BLaER1 (cell line): Measurements from ENCODE around the gene DBN1.

Experiments used
- H3K27ac ChIP-seq: shearing (Covaris generic); formaldehyde crosslinking; 2 replicates; pipeline ENCODE4 v1.8.1; 2022
- H3K27me3 ChIP-seq: shearing (Covaris generic); formaldehyde crosslinking; 2 replicates; pipeline ENCODE4 v1.8.1; 2022
- H3K36me3 ChIP-seq: shearing (Covaris generic); formaldehyde crosslinking; 2 replicates; pipeline ENCODE4 v1.8.1; 2022
- H3K4me1 ChIP-seq: shearing (Covaris generic); formaldehyde crosslinking; 2 replicates; pipeline ENCODE4 v1.8.1; 2022
- H3K4me2 ChIP-seq: shearing (Covaris generic); formaldehyde crosslinking; 2 replicates; pipeline ENCODE4 v1.8.1; 2022
- H3K4me3 ChIP-seq: shearing (Covaris generic); formaldehyde crosslinking; 2 replicates; pipeline ENCODE4 v1.8.1; 2022
- H3K9ac ChIP-seq: shearing (Covaris generic); formaldehyde crosslinking; 2 replicates; pipeline ENCODE4 v1.8.1; 2022
- H3K9me3 ChIP-seq: shearing (Covaris generic); formaldehyde crosslinking; 2 replicates; pipeline ENCODE4 v1.8.1; 2022
- H4K20me1 ChIP-seq: shearing (Covaris generic); formaldehyde crosslinking; 2 replicates; pipeline ENCODE4 v1.8.1; 2022
- Cebpa-rat ChIP-seq: shearing (Covaris generic); IDR thresholded peaks from 2 replicates; pipeline ENCODE4 v1.8.1; 2022

Gene DBN1

DNA sequence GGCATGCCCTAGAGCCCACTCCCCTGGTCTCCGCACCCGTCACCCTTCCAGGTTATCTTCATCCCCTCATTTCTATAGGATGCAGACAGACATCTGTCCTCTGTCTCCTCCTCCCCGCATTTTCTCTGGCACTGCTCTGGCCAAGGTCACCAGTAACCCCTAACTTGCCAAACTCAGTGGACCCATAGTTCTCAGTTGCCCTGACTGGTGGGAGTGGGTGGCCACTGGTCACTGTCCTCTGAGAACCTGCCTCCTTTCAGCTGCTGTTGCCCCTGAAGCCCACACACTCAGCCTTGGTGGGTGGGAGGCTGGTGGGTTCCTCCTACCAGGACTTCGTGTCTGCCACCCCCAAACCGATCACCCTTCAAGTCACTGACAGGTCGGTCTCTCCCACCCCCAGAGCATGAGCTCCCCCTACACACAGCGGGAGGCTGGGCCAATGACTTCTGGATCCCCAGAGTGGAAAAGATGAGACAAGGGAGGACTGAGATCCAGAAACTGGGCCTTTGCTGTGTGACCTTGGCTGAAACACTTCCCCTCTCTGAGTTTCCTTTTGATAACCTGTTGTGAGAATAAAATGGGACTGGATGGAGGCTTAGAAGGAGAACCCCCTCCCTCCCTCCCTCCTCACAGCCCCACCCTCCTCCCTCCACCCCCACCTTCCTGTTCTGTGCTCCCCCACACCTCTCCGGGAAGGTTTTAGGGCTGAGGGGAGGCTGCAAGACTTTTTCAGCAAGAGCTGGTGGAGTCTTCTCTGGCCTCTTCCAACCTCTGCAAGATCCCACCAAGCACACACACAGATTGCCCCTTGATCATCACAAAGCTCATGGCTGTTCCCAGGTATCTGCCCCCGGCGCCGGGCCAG, 2.4 kb upstream of the DBN1 start:
- H3K27ac ChIP-seq, result no peak overlapping the region

DNA sequence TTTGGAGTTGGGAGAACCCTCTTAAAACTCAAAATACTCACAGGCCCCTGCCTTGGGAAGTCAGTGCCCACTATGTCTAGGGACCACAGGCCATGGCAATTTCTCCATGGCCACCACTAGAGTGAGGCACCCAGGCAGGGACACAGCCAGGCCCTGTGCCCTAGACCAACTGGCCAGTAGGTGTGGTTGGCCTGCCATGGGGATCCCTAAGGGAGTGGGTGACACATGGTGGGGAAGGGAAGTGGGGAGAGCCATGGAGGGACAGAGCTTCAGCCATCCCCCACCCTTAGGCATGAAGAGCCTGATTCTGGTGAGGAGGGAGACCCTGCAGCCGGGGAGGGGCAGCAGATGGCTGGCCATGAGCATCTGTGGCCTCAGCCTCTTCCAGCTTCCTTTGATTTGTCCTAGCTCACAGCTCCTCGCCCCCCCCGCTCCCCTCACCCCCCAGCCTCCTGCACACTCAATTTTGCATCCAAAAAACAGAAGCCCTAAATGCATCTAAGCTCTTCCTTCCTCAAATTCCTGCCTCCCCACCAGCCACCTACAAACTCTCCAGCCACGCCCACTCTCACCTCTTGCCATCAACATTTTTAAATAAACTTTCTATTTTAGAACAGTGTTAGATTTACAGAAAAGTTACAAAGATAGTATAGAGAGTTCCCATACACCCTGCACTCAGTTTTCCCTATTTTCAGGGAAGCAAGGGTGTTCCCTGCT, 1.6 kb upstream of the DBN1 start:
- H3K9ac ChIP-seq, result no peak overlapping the region
- H3K36me3 ChIP-seq, result peaks cover 24% of the 10 kb centered on the region
- 0 out of 2 replicates have a peak overlapping the region, but pooled peaks have one; percentile 49 for H3K27ac ChIP-seq
- no peak overlapping the region for H3K4me3 ChIP-seq
- H3K27me3 ChIP-seq, result no peaks in the 10 kb centered on the region
- peaks cover 79% of the 10 kb centered on the region for H3K4me1 ChIP-seq
- no peak for TF ChIP-seq Cebpa-rat
- H3K4me2 ChIP-seq, result peak overlapping the region; percentile 90
- H3K9me3 ChIP-seq, result no peaks in the 10 kb centered on the region
- peaks cover 34% of the 10 kb centered on the region for H4K20me1 ChIP-seq

More for the DNA sequence above, 2.4 kb upstream of the DBN1 start:
- no peaks in the 10 kb centered on the region for H3K27me3 ChIP-seq
- H3K4me1 ChIP-seq, result peaks cover 78% of the 10 kb centered on the region
- peaks cover 16% of the 10 kb centered on the region for H3K36me3 ChIP-seq
- H4K20me1 ChIP-seq, result peaks cover 29% of the 10 kb centered on the region
- no peak for TF ChIP-seq Cebpa-rat
- H3K4me2 ChIP-seq, result peak overlapping the region; percentile 90
- no peaks in the 10 kb centered on the region for H3K9me3 ChIP-seq
- no peak overlapping the region for H3K9ac ChIP-seq
- H3K4me3 ChIP-seq, result no peak overlapping the region

DNA sequence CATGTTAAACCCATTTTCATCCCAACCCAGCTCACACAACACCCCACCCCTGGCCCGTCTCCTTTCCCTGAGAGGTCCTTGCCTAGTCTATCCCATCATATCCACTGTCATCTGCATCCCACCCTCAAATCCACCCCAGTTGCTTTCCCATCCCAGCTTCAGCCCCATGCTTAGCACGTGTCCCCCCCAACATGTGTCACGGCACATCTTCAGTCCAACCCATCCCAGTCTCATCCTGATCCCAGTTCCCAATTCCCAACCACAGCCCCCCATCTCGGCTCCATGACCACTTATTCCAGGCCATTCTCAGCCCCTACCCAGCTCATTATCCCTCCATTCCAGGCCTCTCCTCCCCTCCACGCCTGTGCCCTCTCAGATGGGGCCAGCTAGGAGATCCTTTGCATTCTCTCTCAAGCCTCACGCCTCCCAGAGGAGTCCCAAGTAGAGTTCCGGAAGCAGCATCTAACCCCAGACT, 605 bp upstream of the DBN1 start:
- Histone ChIP-seq H3K4me1 (peaks cover 79% of the 10 kb centered on the region), H3K9me3 (no peaks in the 10 kb centered on the region), H3K4me2 (peak overlapping the region; percentile 90), H3K36me3 (peaks cover 33% of the 10 kb centered on the region), H3K4me3 (peak overlapping the region; percentile 44), H3K27ac (peak overlapping the region; percentile 49), H3K9ac (0 out of 2 replicates have a peak overlapping the region, but pooled peaks have one; percentile 35), H4K20me1 (peaks cover 36% of the 10 kb centered on the region), H3K27me3 (no peaks in the 10 kb centered on the region)
- no peak for TF ChIP-seq Cebpa-rat

DNA sequence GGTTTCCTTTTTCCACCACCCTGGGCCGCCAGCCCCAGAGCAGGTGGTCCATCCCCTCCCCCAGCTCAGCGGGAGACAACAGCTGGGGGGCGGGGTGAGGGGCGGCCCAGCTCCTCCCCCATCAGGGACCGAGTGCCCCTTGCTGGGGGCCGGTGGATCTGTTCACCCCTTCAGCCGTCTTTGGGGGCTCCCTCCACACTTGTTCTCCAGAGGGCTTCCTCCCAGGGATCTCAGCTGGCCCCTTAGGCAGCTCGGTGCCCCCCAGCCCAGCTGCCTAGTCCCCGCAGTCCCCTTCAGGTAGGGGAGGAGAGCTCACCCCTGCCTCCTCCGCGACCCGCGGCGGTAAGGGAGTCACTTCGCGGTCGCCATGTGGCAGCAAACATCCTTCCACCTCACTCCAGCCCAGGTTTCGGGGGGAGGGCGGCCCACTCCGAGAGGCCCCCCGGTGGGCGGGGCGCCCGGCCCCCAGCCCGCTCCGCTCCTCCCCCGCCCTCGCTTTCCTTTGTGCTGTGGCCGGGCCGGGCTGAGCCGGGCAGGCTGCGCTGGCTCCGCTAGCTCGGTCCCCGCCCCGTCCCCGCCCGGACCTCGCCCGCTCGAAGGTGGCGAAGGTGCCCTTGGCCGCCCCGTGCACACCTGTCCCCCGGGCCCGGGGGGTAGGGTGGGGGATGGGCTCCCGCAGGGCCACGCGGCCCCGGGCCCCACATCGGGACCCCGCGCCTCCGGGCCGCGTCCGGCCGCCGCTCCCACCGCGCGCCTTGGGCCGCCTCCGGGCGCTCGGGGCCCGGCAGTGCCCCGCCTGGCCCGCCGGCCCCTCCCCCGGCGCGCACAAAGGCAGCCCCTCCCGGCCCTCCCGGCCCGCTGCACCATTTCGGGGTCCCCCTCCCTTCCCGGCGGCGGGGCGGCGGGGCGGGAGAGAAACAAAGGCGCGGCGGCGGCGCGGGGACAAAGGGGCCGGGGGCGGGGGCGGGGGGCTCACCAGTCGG, 683 bp downstream of the DBN1 start:
- Histone ChIP-seq H3K4me2 (peak overlapping the region; percentile 99), H3K27ac (peak overlapping the region; percentile 99), H3K9me3 (no peaks in the 10 kb centered on the region), H3K27me3 (no peaks in the 10 kb centered on the region), H3K4me3 (peak overlapping the region; percentile 95), H4K20me1 (peaks cover 49% of the 10 kb centered on the region), H3K4me1 (peaks cover 69% of the 10 kb centered on the region), H3K9ac (peak overlapping the region; percentile 99), H3K36me3 (peaks cover 46% of the 10 kb centered on the region)
- no peak for TF ChIP-seq Cebpa-rat

DNA sequence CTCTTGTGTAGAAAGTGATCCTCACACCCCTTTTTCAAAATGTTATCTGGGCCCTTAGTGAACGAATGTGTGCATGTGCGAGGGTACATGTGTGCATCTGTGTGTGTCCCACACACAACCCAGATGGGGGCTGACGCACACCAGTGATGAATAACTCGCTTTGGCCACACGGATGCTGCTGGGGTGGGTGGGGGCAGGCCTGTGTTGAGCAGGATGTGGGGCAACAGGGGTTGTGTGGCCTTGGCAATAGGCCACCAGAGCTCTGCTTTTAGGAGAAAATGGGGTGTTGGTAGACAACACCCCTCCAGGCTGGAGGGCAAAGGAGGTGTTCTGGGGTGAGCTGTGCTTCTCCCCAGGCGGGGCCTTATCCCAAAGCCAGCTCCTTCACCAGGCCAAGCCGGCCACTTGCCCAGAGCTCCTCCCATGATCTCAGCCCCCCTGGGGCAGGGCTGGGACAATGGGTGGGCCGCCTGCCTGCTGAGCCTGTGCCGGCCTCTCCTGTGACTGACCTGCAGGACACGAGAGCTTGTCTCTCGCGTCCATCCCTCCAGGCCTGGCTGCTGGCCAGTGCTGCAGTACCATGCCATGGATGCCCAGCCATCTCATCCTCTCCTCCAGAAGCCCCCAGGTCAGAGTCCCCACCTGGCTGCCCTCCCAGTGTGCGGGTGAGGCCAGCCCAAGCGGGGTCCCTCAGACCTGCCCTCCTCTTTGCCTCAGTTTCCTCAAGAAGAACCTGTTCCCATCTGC, 1.7 kb downstream of the DBN1 start:
- H4K20me1 ChIP-seq, result peaks cover 59% of the 10 kb centered on the region
- H3K9me3 ChIP-seq, result peaks cover 6% of the 10 kb centered on the region
- H3K4me2 ChIP-seq, result peak overlapping the region; percentile 99
- H3K36me3 ChIP-seq, result peaks cover 56% of the 10 kb centered on the region
- H3K4me3 ChIP-seq, result peak overlapping the region; percentile 95
- H3K4me1 ChIP-seq, result peaks cover 61% of the 10 kb centered on the region
- peak overlapping the region; percentile 99 for H3K9ac ChIP-seq
- H3K27ac ChIP-seq, result peak overlapping the region; percentile 99
- TF ChIP-seq Cebpa-rat, result no peak
- no peaks in the 10 kb centered on the region for H3K27me3 ChIP-seq

DNA sequence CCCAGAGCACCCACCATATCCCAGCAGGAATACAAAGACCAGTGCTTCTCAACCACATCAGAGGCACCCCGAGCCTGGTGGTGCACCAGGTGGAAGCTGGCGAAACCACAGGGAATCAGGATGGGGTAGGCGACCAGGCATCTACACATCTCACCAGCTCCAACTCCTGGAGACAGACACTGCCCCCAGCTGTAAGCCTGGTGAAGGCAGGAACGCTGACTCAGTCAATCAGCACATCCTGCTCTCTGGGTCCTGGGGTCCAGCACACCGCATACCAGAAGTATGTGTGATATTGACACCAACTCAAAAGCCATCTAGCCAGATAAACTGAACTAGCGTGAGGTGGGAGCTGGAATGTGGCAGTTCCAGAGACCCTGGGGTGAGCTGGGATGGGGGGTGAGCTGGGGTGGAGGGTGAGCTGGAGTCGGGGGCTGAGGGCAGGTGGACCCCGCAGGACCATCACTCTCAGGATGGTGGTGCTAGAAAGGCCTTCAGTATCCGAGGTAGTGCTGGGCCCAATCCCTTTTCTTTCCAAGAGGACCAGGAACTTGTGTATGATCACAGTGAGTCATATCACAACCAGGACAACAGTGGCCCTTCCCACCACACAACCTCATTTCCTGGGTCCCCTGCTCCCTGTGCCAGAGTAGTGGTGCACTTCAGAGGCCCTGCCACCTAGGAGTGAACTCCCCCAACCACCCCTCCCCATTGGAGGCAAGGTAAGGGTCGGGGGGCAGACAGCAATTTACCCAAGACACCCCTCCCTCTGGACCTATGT, 2.5 kb downstream of the DBN1 start:
- peak overlapping the region; percentile 99 for H3K27ac ChIP-seq

DNA sequence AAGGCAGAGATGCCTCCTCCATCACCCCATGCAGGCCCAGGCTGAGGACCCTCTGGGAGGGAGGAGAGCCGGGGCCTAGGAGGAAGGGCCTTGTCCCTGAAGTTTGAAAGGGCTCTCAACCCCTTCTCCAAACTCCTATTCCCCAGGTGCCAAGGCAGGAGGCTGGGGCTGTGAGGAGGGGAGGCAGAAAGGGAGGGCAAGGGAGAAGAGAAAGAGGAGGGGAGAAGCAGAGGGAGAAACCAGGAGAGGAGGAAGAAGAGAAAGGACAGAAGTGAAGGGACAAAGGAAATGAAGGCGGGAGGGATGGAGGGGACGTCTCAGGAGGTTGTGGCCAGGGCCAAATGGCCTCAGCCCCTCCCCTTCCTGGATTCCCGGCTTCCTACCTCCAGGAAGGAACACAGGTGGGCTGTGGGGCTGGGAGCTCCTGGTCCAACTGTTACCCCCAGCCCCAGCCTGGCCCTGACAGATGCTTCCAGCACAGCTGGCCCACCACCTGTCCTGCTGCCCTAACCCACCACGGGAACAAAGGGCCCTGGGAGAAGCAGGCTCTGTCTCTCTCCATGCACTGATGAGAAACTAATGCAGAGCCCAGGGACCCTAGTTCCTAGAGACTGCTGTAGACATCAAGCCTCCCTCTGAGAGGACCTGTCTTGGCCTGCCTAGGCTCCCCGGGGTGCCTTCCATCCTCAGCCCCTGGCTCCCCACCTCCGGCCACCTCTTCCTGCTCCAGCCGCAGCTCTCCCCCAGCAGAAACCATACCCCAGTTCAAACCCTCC, 3.5 kb downstream of the DBN1 start:
- Histone ChIP-seq H4K20me1 (peaks cover 77% of the 10 kb centered on the region), H3K9me3 (peaks cover 25% of the 10 kb centered on the region), H3K27ac (peak overlapping the region; percentile 99), H3K27me3 (no peaks in the 10 kb centered on the region), H3K36me3 (peaks cover 74% of the 10 kb centered on the region), H3K4me3 (0 out of 2 replicates have a peak overlapping the region, but pooled peaks have one; percentile 95), H3K9ac (peak overlapping the region; percentile 99; the same call in 1 of the 2 replicates), H3K4me2 (peak overlapping the region; percentile 99), H3K4me1 (peaks cover 48% of the 10 kb centered on the region)
- no peak for TF ChIP-seq Cebpa-rat

More for the DNA sequence above, 2.5 kb downstream of the DBN1 start:
- Histone ChIP-seq H3K36me3 (peaks cover 64% of the 10 kb centered on the region), H3K9me3 (peaks cover 15% of the 10 kb centered on the region), H3K4me1 (peaks cover 57% of the 10 kb centered on the region), H3K4me3 (peak overlapping the region; percentile 95), H3K9ac (peak overlapping the region; percentile 99), H3K27me3 (no peaks in the 10 kb centered on the region), H3K4me2 (peak overlapping the region; percentile 99), H4K20me1 (peaks cover 67% of the 10 kb centered on the region)
- no peak for TF ChIP-seq Cebpa-rat
